ENCODE data around the gene CCDC152. TPM values are rescaled to one million over a fixed set of nuclear protein-coding genes. Genes with fewer than 3 reads are reported as not detected.
"Not testable (repeated sequence)": the region's sequence is repeated elsewhere in the genome, so short reads cannot be mapped to it uniquely, and the experiment has no call there.

Gene CCDC152
- total RNA-seq, 1 donor from 2014 or later, result not detected

DNA sequence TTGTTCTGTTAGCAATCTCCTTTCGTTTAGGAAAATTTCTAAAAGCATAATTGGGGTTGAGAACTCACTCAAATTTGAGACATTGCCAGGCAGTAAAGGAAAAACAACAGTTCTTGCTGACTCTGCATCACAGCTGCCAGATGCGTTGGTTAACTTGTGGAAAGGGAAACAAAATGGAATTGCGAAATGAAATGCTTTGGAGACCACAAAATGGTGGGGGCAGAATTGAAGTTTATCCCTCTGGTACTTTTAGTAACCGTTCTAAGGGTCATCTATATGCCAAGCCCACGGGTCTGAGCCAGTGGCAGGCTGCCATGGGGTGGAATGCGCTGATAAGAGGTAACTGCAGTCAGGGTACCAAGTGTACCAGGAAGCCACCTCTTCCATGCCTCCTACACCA lies 83.7 kb downstream of the CCDC152 start:
- no peaks in the 10 kb centered on the region for H3K9me3 Mint-ChIP-seq (ENCODE audit: unreplicated experiment)
- DNase-seq (ENCODE audit: extremely low spot score, unreplicated experiment), result no peak
- no peaks in the 10 kb centered on the region for H3K27me3 Mint-ChIP-seq (ENCODE audit: unreplicated experiment)
- no peak overlapping the region for H3K4me3 Mint-ChIP-seq (ENCODE audit: unreplicated experiment)
- TF ChIP-seq, protein P1, sequence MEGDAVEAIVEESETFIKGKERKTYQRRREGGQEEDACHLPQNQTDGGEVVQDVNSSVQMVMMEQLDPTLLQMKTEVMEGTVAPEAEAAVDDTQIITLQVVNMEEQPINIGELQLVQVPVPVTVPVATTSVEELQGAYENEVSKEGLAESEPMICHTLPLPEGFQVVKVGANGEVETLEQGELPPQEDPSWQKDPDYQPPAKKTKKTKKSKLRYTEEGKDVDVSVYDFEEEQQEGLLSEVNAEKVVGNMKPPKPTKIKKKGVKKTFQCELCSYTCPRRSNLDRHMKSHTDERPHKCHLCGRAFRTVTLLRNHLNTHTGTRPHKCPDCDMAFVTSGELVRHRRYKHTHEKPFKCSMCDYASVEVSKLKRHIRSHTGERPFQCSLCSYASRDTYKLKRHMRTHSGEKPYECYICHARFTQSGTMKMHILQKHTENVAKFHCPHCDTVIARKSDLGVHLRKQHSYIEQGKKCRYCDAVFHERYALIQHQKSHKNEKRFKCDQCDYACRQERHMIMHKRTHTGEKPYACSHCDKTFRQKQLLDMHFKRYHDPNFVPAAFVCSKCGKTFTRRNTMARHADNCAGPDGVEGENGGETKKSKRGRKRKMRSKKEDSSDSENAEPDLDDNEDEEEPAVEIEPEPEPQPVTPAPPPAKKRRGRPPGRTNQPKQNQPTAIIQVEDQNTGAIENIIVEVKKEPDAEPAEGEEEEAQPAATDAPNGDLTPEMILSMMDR (IDR thresholded peaks at IDR 0.05), result no peak
- H3K27ac Mint-ChIP-seq (ENCODE audit: unreplicated experiment), result peak overlapping the region; percentile 50
- peaks cover 26% of the 10 kb centered on the region for H3K4me1 Mint-ChIP-seq (ENCODE audit: unreplicated experiment)
- no peaks in the 10 kb centered on the region for H3K36me3 Mint-ChIP-seq (ENCODE audit: unreplicated experiment)

DNA sequence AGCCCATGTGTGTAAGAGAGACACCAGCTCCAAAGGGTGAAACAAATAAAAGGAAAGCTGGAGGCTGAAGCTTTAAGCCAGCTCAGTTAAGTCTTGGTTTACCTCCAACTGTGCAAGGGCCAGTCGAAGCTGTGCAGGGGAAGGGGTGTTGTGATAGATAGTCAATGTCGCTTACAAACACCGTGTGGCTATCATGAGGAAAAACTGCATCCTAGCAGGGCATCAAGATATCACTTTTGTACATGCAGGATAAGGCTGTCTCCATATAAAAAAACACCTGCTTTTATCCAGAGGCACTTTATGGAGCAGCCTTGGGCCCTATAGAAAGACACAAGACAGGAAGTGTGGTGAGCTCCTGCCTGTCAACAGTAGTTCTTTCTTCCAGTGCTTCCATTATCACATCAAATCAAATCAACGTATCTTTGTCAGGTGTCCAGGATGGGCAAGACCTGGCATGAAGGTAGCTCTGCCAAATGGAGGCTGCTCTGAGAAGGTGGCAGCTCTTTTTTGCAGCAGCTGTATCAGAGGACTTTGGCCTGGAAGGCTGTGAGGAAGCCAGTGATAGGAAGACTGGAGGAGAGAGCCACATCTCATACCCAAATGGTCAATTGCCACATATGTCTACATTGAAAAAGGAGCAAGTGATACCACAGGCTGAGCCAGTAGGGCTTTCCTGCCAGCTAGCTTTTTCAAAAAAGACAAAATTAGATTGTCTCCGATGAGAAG lies 84.4 kb downstream of the CCDC152 start:
- Mint-ChIP-seq H3K4me3 (ENCODE audit: unreplicated experiment) (no peak overlapping the region), H3K27me3 (ENCODE audit: unreplicated experiment) (no peaks in the 10 kb centered on the region), H3K9me3 (ENCODE audit: unreplicated experiment) (no peaks in the 10 kb centered on the region), H3K27ac (ENCODE audit: unreplicated experiment) (peak overlapping the region; percentile 21), H3K4me1 (ENCODE audit: unreplicated experiment) (peaks cover 26% of the 10 kb centered on the region), H3K36me3 (ENCODE audit: unreplicated experiment) (no peaks in the 10 kb centered on the region)
- TF ChIP-seq, protein P1 (IDR thresholded peaks at IDR 0.05), result no peak
- DNase-seq (ENCODE audit: extremely low spot score, unreplicated experiment), result no peak

DNA sequence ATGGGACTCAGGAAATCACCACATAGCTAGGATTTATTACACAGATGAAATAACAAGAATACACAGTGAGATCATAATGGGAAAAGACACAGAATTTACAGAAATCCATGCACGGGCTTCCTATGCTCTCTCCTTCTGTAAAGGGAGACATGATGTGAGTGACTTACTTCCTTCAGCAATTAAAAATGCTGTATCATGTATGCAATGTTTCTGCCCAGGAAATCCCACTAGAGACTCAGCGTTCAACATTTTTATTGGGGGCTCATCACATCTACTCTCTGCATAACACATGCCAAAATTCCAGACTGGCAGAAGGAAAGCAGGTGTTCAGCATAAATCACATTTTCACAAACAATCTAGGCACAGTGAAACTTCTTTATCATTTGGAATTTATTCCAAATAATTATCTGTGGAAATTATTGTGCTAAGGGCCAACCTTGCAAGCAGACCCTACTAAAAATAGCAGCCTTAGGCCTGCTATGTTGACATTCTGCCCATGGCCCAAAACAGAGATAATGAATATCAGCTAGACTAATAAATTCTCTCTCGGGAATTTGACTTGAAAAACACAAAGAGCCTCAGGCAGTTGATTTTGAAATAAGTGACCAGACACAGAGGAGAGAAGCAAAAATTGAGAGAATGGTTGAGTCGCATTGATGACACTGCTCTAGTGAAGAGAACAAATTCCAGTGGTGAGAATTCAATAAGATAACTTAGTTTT lies 86.5 kb downstream of the CCDC152 start:
- Mint-ChIP-seq H3K4me3 (ENCODE audit: unreplicated experiment) (no peak overlapping the region), H3K27ac (ENCODE audit: unreplicated experiment) (no peak overlapping the region), H3K4me1 (ENCODE audit: unreplicated experiment) (peaks cover 26% of the 10 kb centered on the region), H3K27me3 (ENCODE audit: unreplicated experiment) (peaks cover 3% of the 10 kb centered on the region), H3K36me3 (ENCODE audit: unreplicated experiment) (no peaks in the 10 kb centered on the region), H3K9me3 (ENCODE audit: unreplicated experiment) (no peaks in the 10 kb centered on the region)
- no peak for DNase-seq (ENCODE audit: extremely low spot score, unreplicated experiment)
- TF ChIP-seq, protein P1 (IDR thresholded peaks at IDR 0.05), result no peak

DNA sequence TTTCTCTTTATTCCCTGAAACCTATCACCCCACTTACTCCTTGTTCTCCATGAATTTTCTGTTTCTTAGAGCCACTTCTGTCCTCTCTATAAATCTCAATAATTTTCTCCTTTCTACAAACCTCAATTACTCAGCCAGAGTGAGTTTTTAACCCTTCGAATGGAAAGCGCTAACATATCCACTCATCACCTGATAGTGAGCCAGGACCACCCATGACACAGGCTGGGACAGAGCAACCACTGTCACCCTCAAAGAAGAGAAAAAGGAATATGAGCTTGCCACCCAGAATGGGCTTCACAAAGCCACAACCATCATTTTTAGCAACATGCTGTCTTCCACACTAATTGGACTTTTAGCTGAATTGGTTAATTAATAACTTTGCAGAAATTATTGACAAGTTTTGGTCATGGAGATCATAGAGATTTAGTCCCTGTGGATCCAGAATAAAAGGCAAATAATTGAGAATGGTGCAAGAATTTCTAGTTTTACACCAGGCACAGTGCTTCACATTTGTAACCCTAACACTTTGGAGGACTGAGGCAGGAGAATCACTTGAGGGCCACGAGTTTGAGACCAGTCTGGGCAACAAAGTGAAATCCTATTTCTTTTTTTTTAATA lies 87.2 kb downstream of the CCDC152 start:
- Mint-ChIP-seq H3K4me1 (ENCODE audit: unreplicated experiment) (peaks cover 26% of the 10 kb centered on the region), H3K4me3 (ENCODE audit: unreplicated experiment) (no peak overlapping the region), H3K27me3 (ENCODE audit: unreplicated experiment) (peaks cover 8% of the 10 kb centered on the region), H3K27ac (ENCODE audit: unreplicated experiment) (no peak overlapping the region), H3K9me3 (ENCODE audit: unreplicated experiment) (no peaks in the 10 kb centered on the region), H3K36me3 (ENCODE audit: unreplicated experiment) (no peaks in the 10 kb centered on the region)
- TF ChIP-seq, protein P1 (IDR thresholded peaks at IDR 0.05), result no peak
- DNase-seq (ENCODE audit: extremely low spot score, unreplicated experiment), result no peak

DNA sequence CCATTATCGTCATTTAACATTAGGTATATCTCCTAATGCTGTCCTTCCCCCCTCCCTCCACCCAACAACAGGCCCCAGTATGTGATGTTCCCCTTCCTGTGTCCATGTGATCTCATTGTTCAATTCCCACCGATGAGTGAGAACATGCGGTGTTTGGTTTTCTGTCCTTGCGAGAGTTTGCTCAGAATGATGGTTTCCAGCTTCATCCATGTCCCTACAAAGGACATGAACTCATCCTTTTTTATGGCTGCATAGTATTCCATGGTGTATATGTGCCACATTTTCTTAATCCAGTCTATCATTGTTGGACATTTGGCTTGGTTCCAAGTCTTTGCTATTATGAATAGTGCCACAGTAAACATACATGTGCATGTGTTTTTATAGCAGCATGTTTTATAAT lies 87.8 kb downstream of the CCDC152 start:
- not testable (repeated sequence) for DNase-seq (ENCODE audit: extremely low spot score, unreplicated experiment); H3K9me3 Mint-ChIP-seq (ENCODE audit: unreplicated experiment); H3K4me3 Mint-ChIP-seq (ENCODE audit: unreplicated experiment); H3K27ac Mint-ChIP-seq (ENCODE audit: unreplicated experiment); H3K27me3 Mint-ChIP-seq (ENCODE audit: unreplicated experiment); H3K36me3 Mint-ChIP-seq (ENCODE audit: unreplicated experiment)
- H3K4me1 Mint-ChIP-seq (ENCODE audit: unreplicated experiment), result peaks cover 23% of the 10 kb centered on the region

Data from osteocyte (in vitro differentiated cells).